Activated T-helper 9 cell treated with anti-CD3 and anti-CD28 coated beads, Interleukin-2, amount 50 U/mL, for 16 hours (primary cell): ENCODE data around the gene CHST7.

Source experiments
- DNase-seq: peaks from one replicate; pipeline ENCODE4 v3.0.0-alpha.2; 2020; ENCODE audit warnings: low read depth

The CHST7 gene

GRCh38 chrX:46607916-46608315, 34.4 kb downstream of the CHST7 start:
- DNase-seq, result no peak

GRCh38 chrX:46610070-46610658, 36.6 kb downstream of the CHST7 start:
- no peak for DNase-seq

GRCh38 chrX:46611658-46612362, 38.2 kb downstream of the CHST7 start:
- no peak for DNase-seq

DNA sequence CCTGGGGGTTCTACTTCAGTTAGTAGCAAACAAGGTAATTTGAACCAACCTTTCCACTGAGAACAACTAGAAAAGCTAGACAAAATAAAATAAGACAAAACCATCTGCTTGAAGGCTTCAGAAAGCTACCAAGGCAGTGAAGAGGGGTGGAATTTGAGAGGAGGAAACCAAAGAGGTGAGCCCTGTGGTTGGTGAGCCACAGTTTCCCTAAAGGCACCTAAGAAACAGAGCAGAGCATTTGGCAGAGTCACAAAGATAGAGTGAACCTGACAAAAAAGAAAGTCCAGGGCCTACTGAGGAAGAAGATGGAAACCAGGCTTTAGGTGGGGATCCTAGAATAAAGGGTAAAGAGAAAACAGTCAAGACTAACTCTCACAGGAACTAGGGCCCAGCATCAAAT, 44.3 kb downstream of the CHST7 start:
- no peak for DNase-seq

- DNase-seq, result no peak
Measured at GRCh38 chrX:46618947-46619346, 45.4 kb downstream of the CHST7 start.

DNA sequence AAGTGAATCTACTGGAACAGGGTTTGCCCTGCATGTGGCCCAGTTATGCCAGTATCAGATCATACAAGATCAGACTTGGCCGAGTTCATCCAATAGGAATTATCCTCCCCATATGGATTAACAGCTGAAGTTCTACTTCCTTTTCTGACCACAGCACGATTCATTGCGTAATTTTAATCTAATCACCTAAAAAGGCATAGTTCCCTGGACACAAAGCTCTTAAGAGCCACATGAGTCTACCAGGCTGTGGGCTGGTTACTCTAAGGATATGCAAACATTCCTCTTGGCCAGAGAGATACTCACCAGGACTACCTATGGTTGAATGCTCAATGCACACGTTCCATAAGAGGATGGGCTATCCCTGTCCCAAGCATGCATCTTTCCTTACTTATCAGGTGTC, 46.9 kb downstream of the CHST7 start:
- no peak for DNase-seq

DNA sequence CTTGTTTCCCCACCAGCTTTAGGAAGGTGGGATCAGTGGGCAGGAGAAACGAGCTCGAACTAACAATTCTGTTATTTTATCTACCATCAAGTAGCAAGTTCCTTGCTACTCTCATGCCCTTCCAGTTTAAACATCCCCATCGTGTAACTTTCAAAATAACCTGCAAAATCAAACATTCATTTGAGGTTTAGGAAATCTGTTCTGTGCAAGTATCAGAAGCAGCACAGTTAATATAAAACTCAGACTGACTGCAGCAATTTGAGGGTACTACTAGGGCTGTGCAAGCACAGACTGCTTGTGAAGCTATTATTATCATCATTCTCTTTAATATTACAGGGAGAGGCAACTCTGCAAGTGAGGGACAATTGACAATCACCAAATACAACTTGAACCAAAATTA, 48.0 kb downstream of the CHST7 start:
- no peak for DNase-seq

- DNase-seq, result no peak
Measured at GRCh38 chrX:46624090-46624786, 50.7 kb downstream of the CHST7 start.

DNA sequence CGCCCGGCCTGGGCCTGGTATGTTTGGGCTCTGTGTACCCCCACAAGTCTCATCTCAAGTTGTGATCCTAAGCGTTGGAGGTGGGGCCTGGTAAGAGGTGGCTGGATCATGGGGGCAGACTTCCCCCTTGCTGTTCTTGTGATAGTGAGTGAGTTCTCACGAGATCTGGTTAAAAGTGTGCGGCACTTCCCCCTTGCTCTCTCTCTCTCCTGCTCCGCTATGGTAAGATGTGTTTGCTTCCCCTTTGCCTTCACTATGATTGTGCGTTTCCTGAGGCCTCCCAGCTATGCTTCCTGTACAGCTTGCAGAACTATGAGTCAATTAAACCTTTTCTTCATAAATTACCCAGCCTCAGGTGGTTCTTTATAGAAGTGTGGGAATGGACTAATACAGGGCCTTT, 53.0 kb downstream of the CHST7 start:
- peak; percentile 2 for DNase-seq

- DNase-seq, result no peak
Measured at GRCh38 chrX:46627062-46627461, 53.5 kb downstream of the CHST7 start.

DNA sequence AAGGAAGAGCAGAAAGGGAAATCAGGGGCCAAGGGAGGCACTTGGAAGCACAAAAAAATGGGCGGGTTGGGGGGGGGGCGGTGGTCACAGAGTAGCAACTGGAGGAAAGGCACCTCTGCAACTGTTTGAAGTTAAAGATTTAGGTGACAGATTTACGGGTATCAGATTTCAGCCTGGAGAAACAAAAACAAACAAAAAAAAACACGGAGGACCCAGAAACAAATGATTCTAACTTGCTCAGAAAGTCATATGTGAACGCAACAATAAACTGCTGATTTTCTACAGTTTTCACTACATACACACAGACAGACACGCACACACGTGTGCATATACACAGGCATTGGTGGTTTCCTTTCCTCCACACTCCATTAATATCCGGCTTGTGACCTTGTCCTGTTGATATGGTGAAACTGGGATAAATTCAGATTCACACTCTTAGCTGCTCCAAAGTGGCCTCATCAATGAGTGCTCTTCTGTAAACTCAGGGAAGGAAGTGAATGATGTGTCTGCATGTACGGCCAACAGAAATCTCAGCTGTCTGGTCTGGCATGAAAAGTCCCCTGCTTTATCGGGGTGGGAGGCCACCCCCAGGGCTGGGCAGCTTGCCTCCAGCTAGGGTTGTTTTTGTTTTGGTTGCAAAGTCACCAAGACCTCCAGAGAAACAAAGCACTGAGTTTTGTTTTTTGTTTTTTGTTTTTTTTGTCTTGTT, 54.3 kb downstream of the CHST7 start:
- DNase-seq, result no peak

GRCh38 chrX:46628460-46629371, 55.2 kb downstream of the CHST7 start:
- DNase-seq, result no peak

- DNase-seq, result no peak
Measured at GRCh38 chrX:46630141-46630540, 56.6 kb downstream of the CHST7 start.

- no peak for DNase-seq
Measured at GRCh38 chrX:46634577-46634976, 61.0 kb downstream of the CHST7 start.

GRCh38 chrX:46635186-46635585, 61.6 kb downstream of the CHST7 start:
- DNase-seq, result no peak

DNA sequence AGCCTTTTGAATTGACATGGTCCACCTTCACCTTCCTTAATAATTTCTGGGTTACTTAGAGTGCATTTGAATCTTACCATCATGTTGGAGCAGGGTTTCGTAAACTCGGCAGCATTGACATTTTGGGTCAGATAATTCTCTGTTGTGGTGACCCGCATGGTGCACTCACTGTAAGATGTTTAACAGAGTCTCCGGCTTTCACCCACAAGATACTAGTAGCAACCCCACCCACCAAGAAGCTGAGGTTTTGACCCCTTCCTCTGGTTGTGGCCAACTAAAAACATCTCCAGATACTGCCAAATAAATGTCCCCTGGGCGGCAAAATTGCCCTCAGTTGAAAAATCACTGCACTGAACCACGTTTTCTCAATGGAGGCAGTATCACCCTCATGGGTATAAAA, 62.7 kb downstream of the CHST7 start:
- DNase-seq, result no peak

DNA sequence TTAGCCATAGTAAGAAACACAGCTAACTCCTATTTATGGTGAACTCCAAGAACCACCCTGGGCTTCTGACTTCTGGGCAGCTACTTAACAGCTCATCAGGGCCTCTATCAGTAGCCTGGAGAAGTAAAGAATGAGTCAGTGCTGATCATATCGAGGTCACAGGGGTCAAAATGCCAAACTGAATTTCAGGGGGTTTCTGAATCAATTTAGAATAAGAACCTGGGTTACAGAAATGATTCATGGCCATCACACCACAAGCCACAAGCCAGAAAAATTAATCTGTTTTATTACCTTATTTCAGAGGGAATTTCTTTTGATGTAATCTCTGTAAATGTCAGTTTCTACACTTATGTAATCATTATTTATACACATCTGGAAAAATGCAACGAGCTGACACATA, 64.4 kb downstream of the CHST7 start:
- DNase-seq, result no peak

GRCh38 chrX:46642145-46642544, 68.6 kb downstream of the CHST7 start:
- no peak for DNase-seq

DNA sequence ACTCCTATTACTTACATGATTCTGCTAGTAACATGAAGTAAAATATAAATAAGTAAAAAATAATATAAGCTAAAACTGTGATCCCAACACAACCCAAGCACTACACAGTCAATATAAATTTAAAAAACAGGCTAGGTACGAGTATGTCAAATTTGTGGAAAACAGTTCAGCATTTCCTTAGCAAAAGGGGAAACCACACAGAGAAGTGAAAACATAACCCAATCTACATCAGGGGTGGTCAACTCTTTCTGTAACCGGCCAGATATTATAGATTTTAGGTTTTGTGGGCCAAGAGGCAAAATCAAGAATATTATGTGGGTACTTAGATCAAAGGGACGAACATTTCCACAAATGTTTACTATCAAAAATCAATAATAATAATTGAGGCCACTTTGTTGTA, 70.1 kb downstream of the CHST7 start:
- DNase-seq, result no peak

DNA sequence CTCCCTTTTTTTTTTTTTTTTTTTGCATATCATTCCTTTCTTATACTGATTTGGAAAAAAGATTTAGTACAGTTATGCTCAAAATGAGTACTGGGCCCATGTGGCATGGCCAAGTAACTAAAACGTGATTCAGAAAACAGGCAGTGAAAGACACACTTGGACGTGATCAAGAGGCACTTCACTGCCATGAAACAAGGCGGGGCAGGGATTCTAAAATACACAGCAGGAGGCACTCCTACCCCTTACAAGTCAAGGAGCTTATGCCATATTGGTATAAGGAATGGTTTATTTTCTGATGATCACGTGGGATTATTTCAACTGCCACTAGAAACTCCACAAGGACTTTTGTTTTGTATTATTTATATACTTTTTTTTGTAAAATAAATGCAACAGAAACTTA, 72.0 kb downstream of the CHST7 start:
- no peak for DNase-seq

DNA sequence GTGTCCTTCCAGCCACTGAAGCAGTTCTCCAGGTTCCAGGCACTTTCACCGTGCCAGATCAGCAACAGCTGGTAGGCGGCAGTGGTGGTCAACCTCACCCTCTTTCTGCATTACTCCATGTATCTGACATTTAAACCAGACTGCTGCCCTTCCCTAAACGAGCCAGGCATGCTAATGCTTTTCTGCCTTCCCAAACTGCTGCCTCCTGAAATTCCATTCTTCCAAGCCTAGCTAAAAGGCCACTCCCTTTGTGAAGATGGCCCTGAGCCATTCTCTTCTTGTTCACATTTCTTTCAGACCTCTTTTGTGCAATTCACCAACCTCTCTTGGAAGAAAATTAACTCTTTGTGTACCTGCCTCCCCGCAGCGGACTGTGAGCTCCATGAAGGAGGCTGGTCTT, 73.7 kb downstream of the CHST7 start:
- no peak for DNase-seq
